BLaER1 (cell line): Measurements from ENCODE around the gene ITGB7.

Experiments used
- H3K27ac ChIP-seq: shearing (Covaris generic); formaldehyde crosslinking; 2 replicates; pipeline ENCODE4 v1.8.1; 2022
- H3K27me3 ChIP-seq: shearing (Covaris generic); formaldehyde crosslinking; 2 replicates; pipeline ENCODE4 v1.8.1; 2022
- H3K36me3 ChIP-seq: shearing (Covaris generic); formaldehyde crosslinking; 2 replicates; pipeline ENCODE4 v1.8.1; 2022
- H3K4me1 ChIP-seq: shearing (Covaris generic); formaldehyde crosslinking; 2 replicates; pipeline ENCODE4 v1.8.1; 2022
- H3K4me2 ChIP-seq: shearing (Covaris generic); formaldehyde crosslinking; 2 replicates; pipeline ENCODE4 v1.8.1; 2022
- H3K4me3 ChIP-seq: shearing (Covaris generic); formaldehyde crosslinking; 2 replicates; pipeline ENCODE4 v1.8.1; 2022
- H3K9ac ChIP-seq: shearing (Covaris generic); formaldehyde crosslinking; 2 replicates; pipeline ENCODE4 v1.8.1; 2022
- H3K9me3 ChIP-seq: shearing (Covaris generic); formaldehyde crosslinking; 2 replicates; pipeline ENCODE4 v1.8.1; 2022
- H4K20me1 ChIP-seq: shearing (Covaris generic); formaldehyde crosslinking; 2 replicates; pipeline ENCODE4 v1.8.1; 2022
- Cebpa-rat ChIP-seq: shearing (Covaris generic); IDR thresholded peaks from 2 replicates; pipeline ENCODE4 v1.8.1; 2022

The ITGB7 gene

DNA sequence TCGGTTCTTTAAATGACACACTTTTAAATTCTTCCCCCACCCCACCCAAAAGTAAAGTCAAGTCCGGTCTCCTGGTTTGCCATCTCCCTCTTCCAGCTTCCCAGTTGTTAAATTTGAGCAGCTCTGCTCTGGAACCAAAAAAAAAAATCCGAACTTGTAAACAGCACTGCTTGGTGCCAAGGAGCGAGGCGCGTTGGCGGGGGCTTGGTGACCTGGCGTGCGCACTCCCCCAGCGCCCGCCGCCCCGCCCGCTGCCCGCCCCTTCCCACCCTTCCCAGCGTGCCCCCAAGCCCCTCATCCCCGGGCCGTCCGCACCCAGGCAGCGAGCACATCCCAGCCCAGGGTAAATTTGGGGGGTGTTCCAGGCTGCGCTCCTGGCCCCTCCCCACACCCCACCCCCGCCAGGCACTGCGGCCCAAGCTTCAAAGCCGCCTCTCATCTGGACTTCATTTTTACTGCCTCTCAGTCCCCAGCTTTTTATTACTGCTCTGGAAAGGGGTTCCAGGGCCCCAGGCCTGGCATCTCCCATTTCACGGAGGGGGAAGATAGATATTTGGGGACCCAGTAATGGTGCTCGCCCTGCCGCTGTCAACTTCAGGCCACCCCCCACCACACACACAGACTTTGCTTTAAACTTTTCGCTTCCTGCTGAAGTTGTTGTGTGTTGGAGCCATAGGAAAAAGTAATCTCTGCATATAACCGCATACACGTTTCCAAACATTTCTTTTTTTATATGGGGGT is 11.7 kb upstream of the ITGB7 start:
- Histone ChIP-seq H3K36me3 (0 out of 2 replicates have a peak, but pooled peaks cover 2% of the 10 kb centered on the region), H4K20me1 (peaks cover 5% of the 10 kb centered on the region; the same call in 1 of the 2 replicates), H3K9ac (peak overlapping the region; percentile 77), H3K27ac (no peak overlapping the region), H3K4me3 (peak overlapping the region; percentile 74), H3K9me3 (no peaks in the 10 kb centered on the region), H3K4me1 (peaks cover 77% of the 10 kb centered on the region), H3K27me3 (no peaks in the 10 kb centered on the region), H3K4me2 (peak overlapping the region; percentile 93)
- TF ChIP-seq Cebpa-rat: no peak

DNA sequence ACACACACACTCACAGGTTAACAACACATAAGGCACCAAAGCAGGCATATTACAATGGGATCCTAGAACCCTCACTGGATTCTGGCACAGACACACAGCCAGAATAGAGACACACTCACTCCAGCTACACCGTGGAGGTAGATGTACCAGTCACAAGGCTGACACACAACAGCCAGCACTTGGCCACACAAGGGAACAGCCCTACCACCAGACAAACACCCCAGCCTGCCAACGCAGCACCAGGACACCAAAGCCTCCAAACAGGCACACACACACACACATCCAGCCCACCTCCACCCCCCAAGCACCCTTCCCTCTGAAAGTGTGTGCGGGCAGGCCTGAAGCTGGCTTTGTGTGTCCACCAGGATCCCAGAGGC is 10.9 kb upstream of the ITGB7 start:
- H3K4me2 ChIP-seq: peak overlapping the region; percentile 93
- peak overlapping the region; percentile 46; the same call in 1 of the 2 replicates for H3K9ac ChIP-seq

DNA sequence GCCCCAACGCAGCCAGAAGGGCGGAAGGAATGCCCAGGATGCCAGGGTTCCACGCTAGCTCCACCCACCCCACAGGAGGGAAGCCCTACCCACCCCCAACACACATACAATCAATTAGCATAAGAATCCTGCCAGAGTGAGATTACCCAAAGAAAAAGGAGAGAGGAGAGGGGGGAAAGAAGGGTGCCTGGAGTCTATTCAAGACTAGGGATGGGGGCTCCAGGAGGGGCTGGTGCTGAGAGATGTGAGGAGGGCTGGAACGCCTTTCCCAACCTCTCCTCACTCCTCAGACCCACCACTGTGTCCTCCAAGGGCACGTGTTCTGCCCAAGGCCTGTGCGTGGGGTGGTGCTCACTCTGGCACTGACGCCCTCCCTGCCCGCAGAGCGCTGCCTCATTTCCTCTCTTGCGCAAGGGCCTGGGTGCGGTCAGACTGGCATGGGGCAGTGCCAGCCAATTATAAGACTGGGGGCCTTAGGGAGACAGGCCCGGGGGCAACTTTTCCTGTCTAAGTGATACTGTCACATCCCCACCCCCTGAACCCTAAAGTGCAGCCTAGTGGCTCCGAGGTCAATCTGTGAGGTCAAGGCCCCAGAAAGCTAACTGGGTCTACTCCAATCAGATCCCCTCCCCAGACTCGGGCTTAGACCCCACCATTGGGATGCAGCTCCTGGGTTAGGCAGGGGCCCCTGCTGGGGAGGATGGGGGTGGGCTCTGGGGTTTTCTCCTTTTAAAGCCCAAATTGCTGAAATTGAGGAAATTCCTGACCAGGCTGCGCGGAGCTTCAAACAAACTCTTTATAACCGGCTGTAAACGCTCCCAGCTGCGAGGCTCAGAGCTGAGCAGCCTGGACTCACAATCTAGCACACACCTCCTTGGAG is 10.2 kb upstream of the ITGB7 start:
- H3K4me2 ChIP-seq: peak overlapping the region; percentile 93
- peaks cover 15% of the 10 kb centered on the region for H3K36me3 ChIP-seq
- peak overlapping the region; percentile 64 for H3K27ac ChIP-seq
- H4K20me1 ChIP-seq: peaks cover 5% of the 10 kb centered on the region; the same call in 1 of the 2 replicates
- no peak overlapping the region for H3K4me3 ChIP-seq
- peak overlapping the region; percentile 46; the same call in 1 of the 2 replicates for H3K9ac ChIP-seq
- H3K27me3 ChIP-seq: no peaks in the 10 kb centered on the region
- peak; percentile 85 for TF ChIP-seq Cebpa-rat
- no peaks in the 10 kb centered on the region for H3K9me3 ChIP-seq
- H3K4me1 ChIP-seq: peaks cover 72% of the 10 kb centered on the region

More for the DNA sequence above, 10.9 kb upstream of the ITGB7 start:
- H3K27ac ChIP-seq: peak overlapping the region; percentile 64
- H3K27me3 ChIP-seq: no peaks in the 10 kb centered on the region
- H3K4me3 ChIP-seq: no peak overlapping the region
- peaks cover 77% of the 10 kb centered on the region for H3K4me1 ChIP-seq
- no peaks in the 10 kb centered on the region for H3K9me3 ChIP-seq
- peaks cover 9% of the 10 kb centered on the region for H3K36me3 ChIP-seq
- no peak for TF ChIP-seq Cebpa-rat
- peaks cover 5% of the 10 kb centered on the region; the same call in 1 of the 2 replicates for H4K20me1 ChIP-seq

DNA sequence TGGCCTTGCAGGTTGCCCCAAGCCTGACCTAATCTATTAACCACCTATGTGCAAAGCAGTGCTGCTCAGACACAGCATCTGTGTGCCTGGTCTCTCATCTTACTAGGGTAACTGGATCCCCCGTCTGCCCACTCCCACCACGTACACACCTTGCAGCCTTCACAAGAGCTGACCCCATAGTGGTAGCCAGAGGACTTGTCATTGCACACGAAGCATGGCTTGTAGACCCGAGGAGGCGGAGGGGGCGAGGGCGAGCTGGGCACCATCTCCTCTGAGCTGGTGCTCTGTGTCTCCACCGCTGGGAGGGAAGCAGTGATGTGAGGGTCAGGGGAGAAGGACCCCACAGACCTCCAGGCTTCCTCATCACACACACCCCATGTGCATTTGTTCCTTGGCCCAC is 8.4 kb upstream of the ITGB7 start:
- Histone ChIP-seq H3K4me1 (peaks cover 80% of the 10 kb centered on the region), H3K27ac (peak overlapping the region; percentile 69), H3K36me3 (peaks cover 33% of the 10 kb centered on the region), H3K4me2 (peak overlapping the region; percentile 93), H3K27me3 (no peaks in the 10 kb centered on the region), H3K9ac (peak overlapping the region; percentile 46), H4K20me1 (peaks cover 5% of the 10 kb centered on the region; the same call in 1 of the 2 replicates), H3K4me3 (no peak overlapping the region), H3K9me3 (no peaks in the 10 kb centered on the region)
- no peak for TF ChIP-seq Cebpa-rat

DNA sequence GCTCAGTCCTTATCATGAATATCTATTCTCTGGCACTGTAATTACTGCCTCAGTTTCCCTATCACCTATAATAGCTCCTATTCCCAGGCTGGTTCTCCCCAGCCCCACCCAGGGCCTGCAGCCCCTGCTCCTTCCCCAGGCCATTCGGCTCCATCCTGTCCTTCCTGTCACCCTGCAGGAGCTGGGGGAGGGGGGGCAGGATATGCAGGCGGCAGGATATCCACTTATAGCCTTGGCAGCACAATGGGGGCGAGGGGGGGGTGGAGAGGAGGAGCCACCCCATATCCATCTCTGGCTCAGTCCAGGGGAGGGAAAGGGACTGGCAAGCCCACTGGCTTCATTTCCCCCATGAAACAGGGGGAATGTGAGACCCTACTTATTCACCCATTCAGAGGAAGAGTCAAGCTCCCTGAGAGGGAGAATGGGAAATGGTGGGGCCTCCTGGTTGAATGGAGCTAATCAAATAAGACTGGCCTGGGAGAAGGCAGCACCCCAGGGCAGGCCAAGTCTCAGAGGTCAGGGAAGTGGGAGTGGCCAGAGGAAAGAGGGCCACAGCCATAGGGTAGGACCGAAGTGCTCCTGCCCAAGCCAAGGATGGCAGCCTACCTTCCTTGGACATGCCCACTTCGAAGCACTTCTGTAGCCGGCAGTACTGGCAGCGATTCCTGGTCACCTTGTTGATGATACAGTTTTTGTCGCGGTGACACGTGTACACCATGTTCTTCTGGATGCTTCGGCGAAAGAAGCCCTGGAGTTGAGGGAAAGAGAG is 7.8 kb upstream of the ITGB7 start:
- Histone ChIP-seq H3K36me3 (peaks cover 36% of the 10 kb centered on the region), H3K9ac (peak overlapping the region; percentile 46), H3K4me1 (peaks cover 86% of the 10 kb centered on the region), H3K27ac (peak overlapping the region; percentile 69), H3K9me3 (no peaks in the 10 kb centered on the region), H3K4me3 (no peak overlapping the region), H4K20me1 (peaks cover 5% of the 10 kb centered on the region; the same call in 1 of the 2 replicates), H3K27me3 (no peaks in the 10 kb centered on the region), H3K4me2 (peak overlapping the region; percentile 93)
- TF ChIP-seq Cebpa-rat: no peak

DNA sequence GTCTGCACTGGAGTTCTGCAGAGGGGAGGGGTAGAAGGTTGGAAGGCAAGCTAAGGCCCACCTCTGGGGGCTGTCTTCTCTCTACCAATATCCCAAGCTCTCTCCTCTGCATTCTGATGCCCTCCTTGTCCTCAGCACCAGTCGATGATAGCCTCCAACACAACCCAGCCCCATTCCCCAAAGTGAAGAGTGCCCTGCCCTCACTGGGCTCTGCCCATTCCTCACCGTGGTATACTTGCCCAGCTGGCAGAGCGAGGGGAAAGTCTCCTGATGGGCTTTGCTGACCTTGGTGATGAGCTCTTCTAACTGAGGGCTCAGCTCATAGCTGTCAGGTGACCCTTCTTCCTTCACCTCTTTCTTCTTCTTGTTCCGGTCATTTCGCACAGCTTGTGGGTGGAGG is 7.2 kb upstream of the ITGB7 start:
- H3K36me3 ChIP-seq: peaks cover 36% of the 10 kb centered on the region
- no peaks in the 10 kb centered on the region for H3K9me3 ChIP-seq
- H3K9ac ChIP-seq: peak overlapping the region; percentile 46
- H3K27ac ChIP-seq: peak overlapping the region; percentile 69
- H3K4me2 ChIP-seq: peak overlapping the region; percentile 93
- H3K27me3 ChIP-seq: no peaks in the 10 kb centered on the region
- TF ChIP-seq Cebpa-rat: no peak
- no peak overlapping the region for H3K4me3 ChIP-seq
- H4K20me1 ChIP-seq: peaks cover 3% of the 10 kb centered on the region; the same call in 1 of the 2 replicates
- H3K4me1 ChIP-seq: peaks cover 87% of the 10 kb centered on the region

DNA sequence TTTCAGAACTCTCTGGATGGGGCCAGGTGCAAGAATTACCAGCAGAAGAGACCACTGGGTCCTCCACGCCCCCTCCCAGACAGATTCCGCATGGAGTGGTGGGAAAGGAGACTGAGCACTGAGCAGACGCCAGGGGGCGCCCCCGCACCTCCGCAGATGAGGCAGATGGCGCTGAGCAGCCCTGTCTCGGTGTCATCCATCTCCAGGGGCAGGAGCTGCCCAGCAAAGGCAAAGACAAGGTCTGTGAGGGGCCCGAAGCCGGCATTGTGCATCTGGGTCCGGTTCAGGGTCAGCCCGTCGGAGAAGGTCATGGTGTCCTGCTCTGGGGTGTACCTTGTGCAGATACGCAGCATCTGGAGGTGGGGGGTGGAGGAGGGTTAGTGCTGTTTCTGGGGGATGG is 6.3 kb upstream of the ITGB7 start:
- peak overlapping the region; percentile 93 for H3K4me2 ChIP-seq
- no peaks in the 10 kb centered on the region for H3K9me3 ChIP-seq
- H3K4me1 ChIP-seq: peaks cover 88% of the 10 kb centered on the region
- H3K36me3 ChIP-seq: peaks cover 36% of the 10 kb centered on the region
- no peak overlapping the region for H3K9ac ChIP-seq
- no peaks in the 10 kb centered on the region for H3K27me3 ChIP-seq
- no peak overlapping the region for H3K4me3 ChIP-seq
- H3K27ac ChIP-seq: no peak overlapping the region; the same call in 1 of the 2 replicates
- TF ChIP-seq Cebpa-rat: no peak
- no peaks in the 10 kb centered on the region for H4K20me1 ChIP-seq

DNA sequence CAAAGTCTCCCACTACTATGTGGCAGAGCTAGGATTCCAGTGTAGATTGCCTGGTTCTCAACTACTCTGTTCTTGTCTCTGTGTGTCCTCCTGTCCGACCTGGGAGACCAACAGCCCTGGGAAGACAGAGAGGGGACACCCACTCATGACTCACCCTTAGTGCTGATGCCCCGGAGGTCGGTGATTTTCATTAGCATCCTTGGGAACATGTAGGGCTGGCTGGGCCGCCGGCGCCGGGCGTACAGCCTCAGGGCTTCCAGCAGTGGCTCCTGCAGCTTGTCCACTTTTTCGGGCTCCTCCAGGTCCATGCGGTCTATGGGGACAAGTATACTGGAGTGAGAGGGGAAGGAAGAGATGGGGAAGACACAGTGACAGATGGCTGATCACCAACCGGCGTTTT is 5.9 kb upstream of the ITGB7 start:
- Histone ChIP-seq H3K36me3 (peaks cover 36% of the 10 kb centered on the region), H3K4me2 (peak overlapping the region; percentile 93; the same call in 1 of the 2 replicates), H3K9me3 (no peaks in the 10 kb centered on the region), H3K4me1 (peaks cover 88% of the 10 kb centered on the region), H4K20me1 (no peaks in the 10 kb centered on the region), H3K4me3 (no peak overlapping the region), H3K9ac (no peak overlapping the region), H3K27ac (no peak overlapping the region), H3K27me3 (no peaks in the 10 kb centered on the region)
- no peak for TF ChIP-seq Cebpa-rat
